Osteoblast (primary cell): ENCODE measurements around the gene FGD6. TPM values are rescaled to one million over a fixed set of nuclear protein-coding genes. Genes with fewer than 3 reads are reported as not detected.

Experiments used
- DNase-seq: peaks from one replicate; pipeline ENCODE4 v3.0.0; 2011; ENCODE audit warnings: low spot score, mixed read lengths; ENCODE audit not compliant: insufficient read length; ENCODE audit errors: missing footprints
- H2AFZ ChIP-seq: 2 replicates; pipeline ENCODE4 v1.6.0; 2011; ENCODE audit warnings: mild to moderate bottlenecking, low read length
- H3K27ac ChIP-seq: 2 replicates; pipeline ENCODE4 v1.5.1; 2011; ENCODE audit warnings: mild to moderate bottlenecking, low read depth, low read length, moderate library complexity
- H3K27me3 ChIP-seq: 2 replicates; pipeline ENCODE4 v1.6.0; 2012; ENCODE audit warnings: mild to moderate bottlenecking, control low read depth, inconsistent platforms, low read length, moderate library complexity; ENCODE audit not compliant: insufficient read depth
- H3K36me3 ChIP-seq: 2 replicates; pipeline ENCODE4 v1.5.1; 2011; ENCODE audit warnings: mild to moderate bottlenecking, low read length, control low read depth, moderate library complexity; ENCODE audit not compliant: insufficient read depth
- H3K4me1 ChIP-seq: 2 replicates; pipeline ENCODE4 v1.5.1; 2011; ENCODE audit warnings: mild to moderate bottlenecking, low read length, control low read depth, moderate library complexity; ENCODE audit not compliant: insufficient read depth
- H3K4me2 ChIP-seq: 2 replicates; pipeline ENCODE4 v1.6.0; 2011; ENCODE audit warnings: mild to moderate bottlenecking, low read length; ENCODE audit not compliant: insufficient read depth
- H3K4me3 ChIP-seq: fragments of 200-600 bp; sonication (generic); 3 replicates; pipeline ENCODE4 v1.5.1; 2012; ENCODE audit warnings: mild to moderate bottlenecking, low read length, inconsistent platforms; ENCODE audit not compliant: insufficient read depth
- H3K79me2 ChIP-seq: 2 replicates; pipeline ENCODE4 v1.6.0; 2012; ENCODE audit warnings: mild to moderate bottlenecking, low read length, control low read depth, inconsistent platforms; ENCODE audit not compliant: insufficient read depth
- H3K9me3 ChIP-seq: 2 replicates; pipeline ENCODE4 v1.5.1; 2011; ENCODE audit warnings: low read depth, low read length, control low read depth
- H4K20me1 ChIP-seq: 2 replicates; pipeline ENCODE4 v1.6.0; 2012; ENCODE audit warnings: mild to moderate bottlenecking, low read length, control low read depth; ENCODE audit not compliant: insufficient read depth
- CTCF ChIP-seq: IDR thresholded peaks from 2 replicates; pipeline ENCODE4 v1.5.1; 2011; ENCODE audit warnings: mild to moderate bottlenecking, low read depth, low read length, moderate library complexity; ENCODE audit errors: extremely low read depth
- total RNA-seq: library from RNA; depleted of rRNA; stranded (reverse); fragments of >200 nt; gene quantifications from 2 replicates; pipeline ENCODE4 v1.2.3, GENCODE V29; 2012

Gene FGD6
- total RNA-seq, 1 donor = 11.9 TPM

- Histone ChIP-seq H3K27ac (no peak overlapping the region), H3K4me2 (no peak overlapping the region), H2AFZ (no peak overlapping the region), H3K27me3 (no peaks in the 10 kb centered on the region), H4K20me1 (no peaks in the 10 kb centered on the region), H3K36me3 (peaks cover 19% of the 10 kb centered on the region), H3K4me3 (no peak overlapping the region), H3K9me3 (no peaks in the 10 kb centered on the region), H3K79me2 (no peaks in the 10 kb centered on the region), H3K4me1 (no peaks in the 10 kb centered on the region)
- no peak for DNase-seq
- TF ChIP-seq CTCF = no peak
Observed at GRCh38 chr12:95261109-95261508, 43.8 kb upstream of the FGD6 start.

GRCh38 chr12:95259368-95259767 lies 42.1 kb upstream of the FGD6 start:
- Histone ChIP-seq H3K36me3 (peaks cover 27% of the 10 kb centered on the region), H3K79me2 (no peaks in the 10 kb centered on the region)

GRCh38 chr12:95258803-95259202 lies 41.5 kb upstream of the FGD6 start:
- Histone ChIP-seq H3K79me2 (no peaks in the 10 kb centered on the region), H3K4me1 (no peaks in the 10 kb centered on the region), H3K36me3 (peaks cover 27% of the 10 kb centered on the region), H3K27me3 (no peaks in the 10 kb centered on the region), H3K27ac (no peak overlapping the region), H3K4me2 (no peak overlapping the region), H4K20me1 (no peaks in the 10 kb centered on the region), H3K4me3 (no peak overlapping the region), H2AFZ (no peak overlapping the region), H3K9me3 (no peaks in the 10 kb centered on the region)
- TF ChIP-seq CTCF = no peak
- no peak for DNase-seq

More at GRCh38 chr12:95259368-95259767, 42.1 kb upstream of the FGD6 start:
- TF ChIP-seq CTCF = no peak
- Histone ChIP-seq H3K9me3 (no peaks in the 10 kb centered on the region), H4K20me1 (no peaks in the 10 kb centered on the region), H2AFZ (no peak overlapping the region), H3K27me3 (no peaks in the 10 kb centered on the region), H3K4me1 (no peaks in the 10 kb centered on the region), H3K4me3 (no peak overlapping the region), H3K4me2 (no peak overlapping the region), H3K27ac (no peak overlapping the region)
- DNase-seq = no peak

GRCh38 chr12:95258151-95258550 lies 40.9 kb upstream of the FGD6 start:
- no peaks in the 10 kb centered on the region for H3K79me2 ChIP-seq
- H3K36me3 ChIP-seq = peaks cover 28% of the 10 kb centered on the region
- no peak overlapping the region for H3K4me3 ChIP-seq
- no peak overlapping the region for H3K27ac ChIP-seq
- H3K4me1 ChIP-seq = no peaks in the 10 kb centered on the region
- no peak for DNase-seq
- no peaks in the 10 kb centered on the region for H3K27me3 ChIP-seq
- H3K4me2 ChIP-seq = no peak overlapping the region
- H2AFZ ChIP-seq = no peak overlapping the region
- no peaks in the 10 kb centered on the region for H3K9me3 ChIP-seq
- H4K20me1 ChIP-seq = no peaks in the 10 kb centered on the region
- no peak for TF ChIP-seq CTCF
